ENCODE data around the gene SMAD3. TPM values are rescaled to one million over a fixed set of nuclear protein-coding genes. Genes with fewer than 3 reads are reported as not detected.

The SMAD3 gene
- total RNA-seq, 6 experiments from 2014 or later = 9.2 to 34.0 (median 14.4) TPM

DNA sequence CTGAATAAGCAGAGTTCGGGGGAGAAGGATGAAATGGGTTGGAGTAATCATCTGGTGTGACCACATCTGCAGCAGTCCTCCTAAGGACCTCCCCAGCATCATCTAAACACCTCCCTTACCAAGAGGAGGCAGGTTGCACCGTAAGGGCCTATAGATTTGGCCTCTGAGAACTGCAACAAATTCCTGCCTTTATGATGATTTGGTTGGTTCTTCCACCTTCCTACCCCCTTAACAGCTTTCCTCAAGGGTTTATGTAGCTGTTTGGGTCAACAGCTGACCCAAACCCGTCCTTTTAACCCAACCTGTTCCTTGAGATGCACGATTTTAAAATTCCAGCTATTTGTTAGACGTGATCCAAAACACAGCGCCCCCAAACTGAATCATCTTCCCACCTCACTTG lies 130.8 kb downstream of the SMAD3 start:
- Histone ChIP-seq H3K27me3 (no peaks in the 10 kb centered on the region), H3K36me3 (peaks cover 0 to 22% (median 0%) of the 10 kb centered on the region in 4 donors), H3K4me1 (no peaks in the 10 kb centered on the region), H3K4me3 (no peak overlapping the region), H3K9me3 (no peaks in the 10 kb centered on the region), H3K27ac (no peak overlapping the region)
- intact Hi-C loops (cut with DNase I) = no loop called here
- WGBS (ENCODE audit: insufficient coverage, low coverage, low lambda C conversion rate, missing lambda C conversion rate) = 77% methylated on average over 4 of the region's 6 CpGs
- ATAC-seq (no peak), DNase-seq (no peak)
- TF ChIP-seq, protein P1, sequence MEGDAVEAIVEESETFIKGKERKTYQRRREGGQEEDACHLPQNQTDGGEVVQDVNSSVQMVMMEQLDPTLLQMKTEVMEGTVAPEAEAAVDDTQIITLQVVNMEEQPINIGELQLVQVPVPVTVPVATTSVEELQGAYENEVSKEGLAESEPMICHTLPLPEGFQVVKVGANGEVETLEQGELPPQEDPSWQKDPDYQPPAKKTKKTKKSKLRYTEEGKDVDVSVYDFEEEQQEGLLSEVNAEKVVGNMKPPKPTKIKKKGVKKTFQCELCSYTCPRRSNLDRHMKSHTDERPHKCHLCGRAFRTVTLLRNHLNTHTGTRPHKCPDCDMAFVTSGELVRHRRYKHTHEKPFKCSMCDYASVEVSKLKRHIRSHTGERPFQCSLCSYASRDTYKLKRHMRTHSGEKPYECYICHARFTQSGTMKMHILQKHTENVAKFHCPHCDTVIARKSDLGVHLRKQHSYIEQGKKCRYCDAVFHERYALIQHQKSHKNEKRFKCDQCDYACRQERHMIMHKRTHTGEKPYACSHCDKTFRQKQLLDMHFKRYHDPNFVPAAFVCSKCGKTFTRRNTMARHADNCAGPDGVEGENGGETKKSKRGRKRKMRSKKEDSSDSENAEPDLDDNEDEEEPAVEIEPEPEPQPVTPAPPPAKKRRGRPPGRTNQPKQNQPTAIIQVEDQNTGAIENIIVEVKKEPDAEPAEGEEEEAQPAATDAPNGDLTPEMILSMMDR (IDR thresholded peaks at IDR 0.05) = no peak
- no peak for TF ChIP-seq POLR2A (IDR thresholded peaks at IDR 0.05)

DNA sequence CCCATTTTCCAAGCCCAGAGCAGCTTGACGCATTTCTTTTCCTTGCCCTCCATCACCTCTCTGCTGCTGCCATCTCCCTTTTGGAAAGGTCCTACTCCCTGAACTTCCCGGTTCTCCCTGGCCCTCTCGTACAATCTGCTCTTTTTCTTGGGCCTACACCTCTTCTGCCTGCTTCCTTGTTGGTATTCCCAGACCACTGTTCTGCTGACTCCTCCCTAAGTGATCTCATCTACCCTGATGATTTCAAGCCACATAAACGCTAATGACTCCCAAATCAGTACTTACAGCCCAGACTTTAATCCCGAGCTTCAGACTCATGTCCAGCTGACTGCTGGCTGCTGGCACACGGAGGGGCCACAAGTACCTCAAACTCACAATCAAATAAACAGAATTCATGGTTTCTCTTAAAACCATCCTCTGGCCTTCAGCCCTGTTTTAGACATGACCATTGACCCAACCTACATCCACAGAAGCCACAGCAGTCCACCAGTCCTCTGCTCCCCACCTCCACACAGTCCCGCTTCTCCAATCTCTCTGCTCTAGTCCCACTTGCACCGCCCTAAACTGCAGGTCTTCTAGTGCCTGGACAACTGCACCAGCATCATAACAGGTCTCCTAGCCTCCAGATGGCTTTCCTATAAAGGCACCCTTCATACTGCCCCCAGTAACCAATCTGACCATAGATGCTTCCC lies 131.4 kb downstream of the SMAD3 start:
- Histone ChIP-seq H3K27me3 (no peaks in the 10 kb centered on the region), H3K27ac (no peak overlapping the region), H3K4me1 (no peaks in the 10 kb centered on the region), H3K4me3 (no peak overlapping the region), H3K36me3 (peaks cover 0 to 16% (median 0%) of the 10 kb centered on the region in 4 donors), H3K9me3 (no peaks in the 10 kb centered on the region)
- intact Hi-C loops (cut with DNase I) = no loop called here
- ATAC-seq (peak in 2 of 4 donors; percentile 20 to 49), DNase-seq (no peak)
- TF ChIP-seq, protein P1 (IDR thresholded peaks at IDR 0.05) = no peak
- TF ChIP-seq POLR2A (IDR thresholded peaks at IDR 0.05) = no peak
- WGBS (ENCODE audit: insufficient coverage, low coverage, low lambda C conversion rate, missing lambda C conversion rate) = 89% methylated on average over 6 of the region's 8 CpGs

DNA sequence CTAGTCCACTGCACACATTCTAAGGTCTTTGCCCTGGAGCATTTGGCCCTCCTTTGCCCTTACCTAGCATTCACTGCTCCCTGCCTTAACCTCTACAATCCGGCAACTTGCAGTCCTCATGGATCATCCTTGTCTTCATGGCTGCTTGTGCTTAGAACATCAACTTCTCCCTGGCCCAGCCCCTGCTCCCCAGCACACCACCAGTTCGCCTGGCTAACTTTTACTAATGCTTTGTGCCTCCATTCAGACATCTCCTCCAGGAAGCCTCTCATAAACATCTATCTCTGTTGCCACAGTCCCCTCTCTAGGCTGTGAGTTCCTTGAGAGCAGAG lies 131.9 kb downstream of the SMAD3 start:
- 88% methylated on average over 2 of the region's 2 CpGs for WGBS (ENCODE audit: insufficient coverage, low coverage, low lambda C conversion rate, missing lambda C conversion rate)
- intact Hi-C loops (cut with DNase I) = no loop called here
- TF ChIP-seq, protein P1 (IDR thresholded peaks at IDR 0.05) = no peak
- no peak for TF ChIP-seq POLR2A (IDR thresholded peaks at IDR 0.05)
- Histone ChIP-seq H3K4me3 (no peak overlapping the region), H3K4me1 (no peaks in the 10 kb centered on the region), H3K27me3 (no peaks in the 10 kb centered on the region), H3K36me3 (peaks cover 0 to 11% (median 0%) of the 10 kb centered on the region in 4 donors), H3K27ac (no peak overlapping the region), H3K9me3 (no peaks in the 10 kb centered on the region)
- ATAC-seq (peak in 1 of 4 donors; percentile 6), DNase-seq (no peak)

DNA sequence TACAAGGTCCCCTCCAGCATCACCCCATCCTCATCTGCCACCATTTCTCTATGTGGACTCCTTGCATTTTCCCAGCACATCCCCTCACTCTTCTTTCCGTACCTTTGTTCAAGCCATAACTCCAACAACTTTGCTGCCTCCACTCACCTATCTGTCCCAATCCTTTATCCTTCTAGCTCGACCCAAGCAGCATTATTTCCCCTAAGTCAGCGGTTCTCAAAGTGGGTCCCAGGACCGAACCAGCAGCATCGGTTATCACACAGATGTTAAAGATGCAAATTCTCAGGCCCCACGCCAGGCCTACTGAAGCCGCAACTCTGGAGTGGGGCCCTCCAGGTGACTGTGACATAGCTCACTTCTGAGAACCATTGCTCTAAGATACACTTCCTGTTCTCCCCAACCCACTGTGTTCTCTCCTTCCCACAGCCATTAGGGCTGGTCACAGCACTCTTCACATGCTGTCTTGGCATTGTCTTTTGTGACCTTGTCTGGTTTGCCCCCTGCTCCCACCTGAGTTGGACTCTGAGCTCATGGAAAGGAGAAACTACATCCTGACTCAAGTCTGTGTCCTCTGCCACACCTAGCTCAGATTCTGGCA lies 132.9 kb downstream of the SMAD3 start:
- Histone ChIP-seq H3K9me3 (no peaks in the 10 kb centered on the region), H3K4me3 (no peak overlapping the region), H3K4me1 (no peaks in the 10 kb centered on the region), H3K36me3 (peaks cover 0 to 10% (median 0%) of the 10 kb centered on the region in 4 donors), H3K27ac (no peak overlapping the region), H3K27me3 (no peaks in the 10 kb centered on the region)
- 89% methylated on average over 6 of the region's 7 CpGs for WGBS (ENCODE audit: insufficient coverage, low coverage, low lambda C conversion rate, missing lambda C conversion rate)
- TF ChIP-seq, protein P1 (IDR thresholded peaks at IDR 0.05) = no peak
- TF ChIP-seq POLR2A (IDR thresholded peaks at IDR 0.05) = no peak
- DNase-seq = no peak
- intact Hi-C loops (cut with DNase I) = no loop called here
- ATAC-seq = no peak
